Measurements from ENCODE around the gene KSR2. TPM values are rescaled to one million over a fixed set of nuclear protein-coding genes. Genes with fewer than 3 reads are reported as not detected.

The KSR2 gene
- total RNA-seq, 1 experiment from 2014 or later, result 0.15 TPM

GRCh38 chr12:117743761-117744160 is 225.0 kb downstream of the KSR2 start:
- Histone ChIP-seq H3K4me1 (ENCODE audit: control insufficient read depth, insufficient read depth, low read length) (no peaks in the 10 kb centered on the region), H3K27ac (ENCODE audit: low read length) (no peak overlapping the region), H3K36me3 (ENCODE audit: control insufficient read depth, insufficient read depth, low read length) (no peaks in the 10 kb centered on the region; the same call in 1 of the 2 replicates), H3K27me3 (ENCODE audit: control insufficient read depth, insufficient read depth, low read length) (peaks cover 3% of the 10 kb centered on the region; the same call in 1 of the 2 replicates), H3K9me3 (ENCODE audit: control insufficient read depth, insufficient read depth, low read depth, low read length) (no peaks in the 10 kb centered on the region), H3K4me3 (ENCODE audit: low read depth in 2 of 2, low read length in 2 of 2) (no peak overlapping the region)
- no TSS peak for BruUV-seq (replicated peaks)
- TF ChIP-seq SIN3A (IDR thresholded peaks at IDR 0.05; ENCODE audit: borderline replicate concordance, insufficient read depth, low read depth, low read length) (no peak), REST (IDR thresholded peaks at IDR 0.05; ENCODE audit: insufficient read depth in 1 of 2, low read depth in 2 of 2, low read length in 1 of 2) (no peak), POLR2AphosphoS5 (IDR thresholded peaks at IDR 0.05; ENCODE audit: low read depth, low read length) (no peak), CTCF (IDR thresholded peaks at IDR 0.05) (no peak), TCF7L2 (IDR thresholded peaks at IDR 0.05; ENCODE audit: low read depth, low read length) (no peak)
- POLR2A ChIA-PET, result no interaction called here
- in situ Hi-C loops (cut with HindIII; ENCODE audit: low pct_unique_long_range_greater_than_20kb, low sequenced_read_pairs), result no loop called here
- CTCF ChIA-PET, result no interaction called here
- DNase-seq (ENCODE audit: low read depth, low spot score), result no peak
- intact Hi-C loops (cut with micrococcal nuclease; ENCODE audit: unreplicated experiment), result no loop called here
- no peak for ATAC-seq

- no peak overlapping the region for H3K4me3 ChIP-seq (ENCODE audit: low read depth in 2 of 2, low read length in 2 of 2)
- POLR2A ChIA-PET, result no interaction called here
- no peaks in the 10 kb centered on the region; the same call in 1 of the 2 replicates for H3K36me3 ChIP-seq (ENCODE audit: control insufficient read depth, insufficient read depth, low read length)
- no peaks in the 10 kb centered on the region for H3K4me1 ChIP-seq (ENCODE audit: control insufficient read depth, insufficient read depth, low read length)
- DNase-seq (ENCODE audit: low read depth, low spot score), result no peak
- intact Hi-C loops (cut with micrococcal nuclease; ENCODE audit: unreplicated experiment) (no loop called here), in situ Hi-C loops (cut with HindIII; ENCODE audit: low pct_unique_long_range_greater_than_20kb, low sequenced_read_pairs) (no loop called here)
- TF ChIP-seq CTCF (IDR thresholded peaks at IDR 0.05) (no peak), TCF7L2 (IDR thresholded peaks at IDR 0.05; ENCODE audit: low read depth, low read length) (no peak), POLR2AphosphoS5 (IDR thresholded peaks at IDR 0.05; ENCODE audit: low read depth, low read length) (no peak), REST (IDR thresholded peaks at IDR 0.05; ENCODE audit: insufficient read depth in 1 of 2, low read depth in 2 of 2, low read length in 1 of 2) (no peak), SIN3A (IDR thresholded peaks at IDR 0.05; ENCODE audit: borderline replicate concordance, insufficient read depth, low read depth, low read length) (no peak)
- ATAC-seq, result no peak
- H3K9me3 ChIP-seq (ENCODE audit: control insufficient read depth, insufficient read depth, low read depth, low read length), result no peaks in the 10 kb centered on the region
- no TSS peak for BruUV-seq (replicated peaks)
- H3K27me3 ChIP-seq (ENCODE audit: control insufficient read depth, insufficient read depth, low read length), result peaks cover 3% of the 10 kb centered on the region; the same call in 1 of the 2 replicates
- H3K27ac ChIP-seq (ENCODE audit: low read length), result no peak overlapping the region
- CTCF ChIA-PET, result no interaction called here
Measured at GRCh38 chr12:117742721-117743120, 226.1 kb downstream of the KSR2 start.
